ENCODE data around the gene PLXNA4.

Gene PLXNA4

DNA sequence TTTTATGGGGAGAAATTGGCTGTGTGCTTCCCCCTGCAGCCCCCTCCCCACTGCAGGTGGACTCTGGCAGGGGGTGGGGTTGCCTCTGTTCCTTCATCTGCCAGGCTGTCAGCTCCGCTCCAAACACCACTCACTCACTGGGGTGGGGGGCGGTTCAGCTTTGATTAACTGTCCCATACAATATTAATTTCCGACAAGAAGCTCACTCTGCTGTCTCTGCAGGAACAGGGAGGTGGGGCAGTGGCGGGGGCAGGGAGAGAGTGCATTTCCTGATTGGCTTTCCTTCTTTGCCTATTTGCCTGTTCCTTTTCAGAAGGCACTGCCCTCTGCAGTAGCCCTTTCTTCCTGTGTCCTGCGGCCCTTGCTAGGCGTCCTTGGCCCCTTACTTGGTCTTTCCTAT, 500.8 kb downstream of the PLXNA4 start:
- H3K79me1 ChIP-seq (ENCODE audit: low read length), result no peaks in the 10 kb centered on the region
- H3K36me3 ChIP-seq (ENCODE audit: control insufficient read depth in 1 of 2, insufficient read depth in 2 of 2, low read length in 2 of 2), result no peaks in the 10 kb centered on the region
- peaks cover 0 to 4% of the 10 kb centered on the region in 2 experiments for H3K4me1 ChIP-seq (ENCODE audit: control insufficient read depth in 1 of 2, insufficient read depth in 2 of 2, low read length in 2 of 2)
- no peak overlapping the region for H3K14ac ChIP-seq (ENCODE audit: low read length)
- no peak overlapping the region for H2BK120ac ChIP-seq (ENCODE audit: insufficient read depth, low read length, poor library complexity)
- H3K9me3 ChIP-seq (ENCODE audit: insufficient read depth, low read depth, low read length), result peaks cover 1% of the 10 kb centered on the region
- WGBS (ENCODE audit: extremely low coverage, insufficient coverage, insufficient read length), result no CpG with 5 or more reads among the region's 6 CpGs
- no peak overlapping the region for H3K9ac ChIP-seq (ENCODE audit: low read length)
- no peak overlapping the region for H2BK5ac ChIP-seq (ENCODE audit: low read depth, low read length, poor library complexity)
- no peak overlapping the region for H3K4me2 ChIP-seq (ENCODE audit: low read length)
- H3K18ac ChIP-seq (ENCODE audit: low read length), result no peak overlapping the region
- H3K23ac ChIP-seq (ENCODE audit: low read length), result no peak overlapping the region
- DNase-seq, result no peak
- no peak overlapping the region for H3K4me3 ChIP-seq (ENCODE audit: low read depth, low read length)
- H4K8ac ChIP-seq (ENCODE audit: low read depth, low read length), result no peak overlapping the region
- no peak overlapping the region for H2AK5ac ChIP-seq (ENCODE audit: low read length)
- no peak overlapping the region for H3K27ac ChIP-seq (ENCODE audit: low read depth, low read length)
- no peak overlapping the region for H3K4ac ChIP-seq (ENCODE audit: low read depth, low read length)
- no peak overlapping the region for H2AFZ ChIP-seq (ENCODE audit: insufficient read depth, low read length, poor library complexity)
- H3K79me2 ChIP-seq (ENCODE audit: control insufficient read depth, insufficient read depth, low read length, poor library complexity), result no peaks in the 10 kb centered on the region
- H4K12ac ChIP-seq (ENCODE audit: low read depth, low read length), result no peak overlapping the region
- H3K27me3 ChIP-seq (ENCODE audit: insufficient read depth, low read length), result no peaks in the 10 kb centered on the region
- no peak overlapping the region for H4K91ac ChIP-seq (ENCODE audit: low read depth, low read length)
- no peak overlapping the region for H2BK12ac ChIP-seq (ENCODE audit: low read length)

DNA sequence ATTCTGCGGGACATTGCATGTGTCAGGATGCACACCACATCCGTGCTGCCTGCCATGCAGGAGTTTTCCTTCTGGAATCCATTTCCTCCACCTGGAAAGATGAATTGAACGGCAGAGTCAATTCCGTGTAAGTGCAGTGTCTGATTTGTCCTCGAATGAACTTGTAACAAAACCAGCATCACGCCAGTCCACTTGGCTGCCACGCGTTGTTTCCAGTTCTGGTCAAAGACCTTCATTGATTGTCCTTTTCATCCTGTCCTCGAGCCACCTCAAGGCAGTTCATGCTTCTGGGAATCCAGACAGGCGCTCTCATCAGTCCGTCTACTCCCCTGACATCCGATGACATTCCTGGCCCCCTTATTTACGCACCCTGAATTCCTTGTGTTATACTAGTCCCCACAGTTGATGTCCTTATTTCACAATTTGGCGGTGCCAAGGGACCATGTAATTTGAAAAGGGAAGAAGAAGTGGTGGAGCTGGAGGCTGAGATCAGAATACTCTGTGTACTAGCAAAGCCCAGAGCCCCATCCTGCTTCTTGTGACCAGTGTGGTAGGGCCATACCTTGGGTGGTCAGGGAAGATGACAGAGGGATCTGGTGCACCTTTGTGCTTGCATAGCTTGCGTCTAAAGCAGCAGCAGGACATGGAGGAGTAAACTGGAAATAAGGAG, 502.2 kb downstream of the PLXNA4 start:
- H4K12ac ChIP-seq (ENCODE audit: low read depth, low read length), result no peak overlapping the region
- no peak overlapping the region for H3K4ac ChIP-seq (ENCODE audit: low read depth, low read length)
- H3K14ac ChIP-seq (ENCODE audit: low read length), result no peak overlapping the region
- no peak overlapping the region for H3K23ac ChIP-seq (ENCODE audit: low read length)
- H4K91ac ChIP-seq (ENCODE audit: low read depth, low read length), result no peak overlapping the region
- no peaks in the 10 kb centered on the region for H3K36me3 ChIP-seq (ENCODE audit: control insufficient read depth in 1 of 2, insufficient read depth in 2 of 2, low read length in 2 of 2)
- H3K18ac ChIP-seq (ENCODE audit: low read length), result no peak overlapping the region
- no peak overlapping the region for H2AK5ac ChIP-seq (ENCODE audit: low read length)
- no peak overlapping the region for H2AFZ ChIP-seq (ENCODE audit: insufficient read depth, low read length, poor library complexity)
- no peak overlapping the region for H3K27ac ChIP-seq (ENCODE audit: low read depth, low read length)
- H3K9ac ChIP-seq (ENCODE audit: low read length), result no peak overlapping the region
- no peaks in the 10 kb centered on the region for H3K27me3 ChIP-seq (ENCODE audit: insufficient read depth, low read length)
- no peak overlapping the region for H2BK120ac ChIP-seq (ENCODE audit: insufficient read depth, low read length, poor library complexity)
- H3K4me1 ChIP-seq (ENCODE audit: control insufficient read depth in 1 of 2, insufficient read depth in 2 of 2, low read length in 2 of 2), result peaks cover 0 to 4% of the 10 kb centered on the region in 2 experiments
- no peak overlapping the region for H3K4me2 ChIP-seq (ENCODE audit: low read length)
- H3K79me1 ChIP-seq (ENCODE audit: low read length), result no peaks in the 10 kb centered on the region
- no peak for DNase-seq
- H3K79me2 ChIP-seq (ENCODE audit: control insufficient read depth, insufficient read depth, low read length, poor library complexity), result no peaks in the 10 kb centered on the region
- peaks cover 1% of the 10 kb centered on the region for H3K9me3 ChIP-seq (ENCODE audit: insufficient read depth, low read depth, low read length)
- no peak overlapping the region for H2BK12ac ChIP-seq (ENCODE audit: low read length)
- no peak overlapping the region for H2BK5ac ChIP-seq (ENCODE audit: low read depth, low read length, poor library complexity)
- H4K8ac ChIP-seq (ENCODE audit: low read depth, low read length), result no peak overlapping the region
- H3K4me3 ChIP-seq (ENCODE audit: low read depth, low read length), result no peak overlapping the region
- WGBS (ENCODE audit: extremely low coverage, insufficient coverage, insufficient read length), result no CpG with 5 or more reads among the region's 15 CpGs

All from trophoblast cell (in vitro differentiated cells and primary cell).